GM23338 (cell line): Measurements from ENCODE around the gene SCOC. TPM values are rescaled to one million over a fixed set of nuclear protein-coding genes. Genes with fewer than 3 reads are reported as not detected.

Experiments used
- ATAC-seq: fragments of 200-7000 bp; cut with Tn5 transposase; 3 replicates; pipeline ENCODE4 v1.9.1; 2020
- DNase-seq: peaks from one replicate; pipeline ENCODE4 v3.0.0-alpha.2; 2015; ENCODE audit warnings: low spot score
- H2AFZ ChIP-seq: fragments of 200-600 bp; sonication (generic); 2 replicates; pipeline ENCODE4 v1.8.0; 2016; ENCODE audit warnings: antibody characterized with exemption, mild to moderate bottlenecking, moderate library complexity
- H3F3A ChIP-seq: fragments of 200-600 bp; sonication (generic); replicated peaks from 2 replicates; pipeline ENCODE4 v1.8.0; 2017; ENCODE audit warnings: antibody characterized with exemption, mixed run types, low read depth
- H3K27ac ChIP-seq: fragments of 200-600 bp; sonication (generic); 2 replicates; pipeline ENCODE4 v1.6.1; 2016; ENCODE audit warnings: low read depth
- H3K27me3 ChIP-seq: fragments of 200-600 bp; sonication (generic); 2 replicates; pipeline ENCODE4 v1.8.0; 2016; ENCODE audit warnings: mild to moderate bottlenecking, mixed run types, moderate library complexity; ENCODE audit not compliant: insufficient read depth
- H3K36me3 ChIP-seq: fragments of 200-600 bp; sonication (generic); 2 replicates; pipeline ENCODE4 v1.8.0; 2016; ENCODE audit warnings: mild to moderate bottlenecking; ENCODE audit not compliant: insufficient read depth
- H3K4me1 ChIP-seq: fragments of 200-600 bp; sonication (generic); 2 replicates; pipeline ENCODE4 v1.8.0; 2016; ENCODE audit warnings: mild to moderate bottlenecking, moderate library complexity; ENCODE audit not compliant: insufficient read depth
- H3K4me2 ChIP-seq: fragments of 200-600 bp; sonication (generic); 2 replicates; pipeline ENCODE4 v1.7.1; 2017; ENCODE audit warnings: mixed run types
- H3K4me3 ChIP-seq: fragments of 200-600 bp; sonication (generic); 2 replicates; pipeline ENCODE4 v1.6.1; 2016; ENCODE audit warnings: mixed run types
- H3K79me2 ChIP-seq: fragments of 200-600 bp; sonication (generic); replicated peaks from 2 replicates; pipeline ENCODE4 v1.8.0; 2017; ENCODE audit warnings: mild to moderate bottlenecking; ENCODE audit not compliant: insufficient read depth
- H3K9me2 ChIP-seq: fragments of 200-600 bp; sonication (generic); 2 replicates; pipeline ENCODE4 v1.8.0; 2017; ENCODE audit not compliant: insufficient read depth
- H4K20me1 ChIP-seq: fragments of 200-600 bp; sonication (generic); replicated peaks from 2 replicates; pipeline ENCODE4 v1.8.0; 2017; ENCODE audit warnings: mild to moderate bottlenecking; ENCODE audit not compliant: insufficient read depth
- H3K27ac Mint-ChIP-seq: 2 replicates; pipeline ENCODE4 v1.8.0; 2020; ENCODE audit warnings: inconsistent platforms, mild to moderate bottlenecking, moderate library complexity, mixed read lengths
- H3K27me3 Mint-ChIP-seq: 3 replicates; pipeline ENCODE4 v1.8.0; 2022; ENCODE audit warnings: low read depth, mild to moderate bottlenecking, moderate library complexity, mixed read lengths, inconsistent platforms; ENCODE audit not compliant: insufficient read depth, poor library complexity
- H3K36me3 Mint-ChIP-seq: 3 replicates; pipeline ENCODE4 v1.8.0; 2021; ENCODE audit warnings: low read depth, mild to moderate bottlenecking, inconsistent platforms, moderate library complexity, mixed read lengths
- H3K4me1 Mint-ChIP-seq: 3 replicates; pipeline ENCODE4 v1.8.0; 2020; ENCODE audit warnings: mild to moderate bottlenecking, inconsistent platforms, mixed read lengths
- H3K4me3 Mint-ChIP-seq: 3 replicates; pipeline ENCODE4 v1.8.0; 2021; ENCODE audit warnings: moderate library complexity, mild to moderate bottlenecking, inconsistent platforms, mixed read lengths
- H3K9me3 Mint-ChIP-seq: 3 replicates; pipeline ENCODE4 v1.8.0; 2020; ENCODE audit warnings: moderate library complexity, mild to moderate bottlenecking, inconsistent platforms, mixed read lengths
- CREB1 ChIP-seq: fragments of 250-450 bp; sonication (Bioruptor Pico); IDR thresholded peaks from 2 replicates; pipeline ENCODE4 v1.5.0; 2020; ENCODE audit warnings: low read depth, mild to moderate bottlenecking, moderate library complexity
- CTCF ChIP-seq, 2 experiments: fragments of 200-600 bp in 1 of 2; sonication (generic) in 1 of 2; conservative IDR thresholded peaks; 2 replicates each; pipeline versions ENCODE4 v1.5.1 to v1.6.1; 2016 to 2017; ENCODE audit warnings: antibody characterized with exemption in 2 of 2, low read depth in 2 of 2, mild to moderate bottlenecking in 2 of 2, moderate library complexity in 1 of 2
- ETS1 ChIP-seq: IDR thresholded peaks from 2 replicates; pipeline ENCODE4 v1.6.1; 2016; ENCODE audit warnings: antibody characterized with exemption
- EZH2 ChIP-seq: fragments of 200-600 bp; sonication (generic); IDR thresholded peaks from one replicate; pipeline ENCODE4 v1.8.0; 2017; ENCODE audit warnings: antibody characterized with exemption, mild to moderate bottlenecking, low read depth; ENCODE audit not compliant: unreplicated experiment
- EZH2phosphoT487 ChIP-seq: fragments of 200-600 bp; sonication (generic); IDR thresholded peaks from one replicate; pipeline ENCODE4 v1.8.1; 2018; ENCODE audit warnings: antibody characterized with exemption; ENCODE audit not compliant: unreplicated experiment
- JUNB ChIP-seq: IDR thresholded peaks from one replicate; pipeline ENCODE4 v1.6.1; 2016; ENCODE audit warnings: antibody characterized with exemption; ENCODE audit not compliant: unreplicated experiment
- NANOG ChIP-seq: IDR thresholded peaks from 2 replicates; pipeline ENCODE4 v1.6.1; 2016; ENCODE audit warnings: antibody characterized with exemption, borderline replicate concordance
- POLR2AphosphoS5 ChIP-seq: IDR thresholded peaks from 2 replicates; pipeline ENCODE4 v1.6.1; 2016; ENCODE audit warnings: antibody characterized with exemption, low read depth
- REST ChIP-seq: IDR thresholded peaks from one replicate; pipeline ENCODE4 v1.6.1; 2018; ENCODE audit warnings: antibody characterized with exemption; ENCODE audit not compliant: unreplicated experiment
- STAT1 ChIP-seq: IDR thresholded peaks from one replicate; pipeline ENCODE4 v1.6.1; 2016; ENCODE audit warnings: antibody characterized with exemption; ENCODE audit not compliant: unreplicated experiment
- ZNF114 ChIP-seq: fragments of 250-450 bp; sonication (Bioruptor Pico); IDR thresholded peaks from 2 replicates; pipeline ENCODE4 v1.5.0; 2020; ENCODE audit warnings: mild to moderate bottlenecking, moderate library complexity
- ZNF331 ChIP-seq: fragments of 250-450 bp; sonication (Bioruptor Pico); IDR thresholded peaks from 2 replicates; pipeline ENCODE4 v1.5.0; 2020; ENCODE audit warnings: low read depth, mild to moderate bottlenecking, moderate library complexity
- ZNF462 ChIP-seq: fragments of 250-450 bp; sonication (Bioruptor Pico); IDR thresholded peaks from 2 replicates; pipeline ENCODE4 v1.5.0; 2020; ENCODE audit warnings: mild to moderate bottlenecking, moderate library complexity
- polyA plus RNA-seq: library from polyadenylated mRNA; unstranded; fragments of >200 nt; fragmentation: Nextera tagmentation; extraction: Ambion mirVana; gene quantifications from 2 replicates; pipeline ENCODE4 v1.2.1, GENCODE V29; 2016
- total RNA-seq: library from RNA; depleted of rRNA; stranded (reverse); fragments of >200 nt; shearing (Covaris generic); gene quantifications from 2 replicates; pipeline ENCODE4 v1.2.3, GENCODE V29; 2014

Gene SCOC
- total and polyA plus RNA-seq, 2 experiments from 2014 or later = 47.2 to 59.5 TPM

GRCh38 chr4:140331245-140331644, 42.2 kb upstream of the SCOC start:
- no peaks in the 10 kb centered on the region for H3K36me3 Mint-ChIP-seq
- Histone ChIP-seq H3K9me2 (no peaks in the 10 kb centered on the region), H2AFZ (no peak overlapping the region), H3K4me2 (no peak overlapping the region), H3K4me3 (no peak overlapping the region), H3K4me1 (no peaks in the 10 kb centered on the region), H3K27me3 (no peaks in the 10 kb centered on the region), H3F3A (no peaks in the 10 kb centered on the region), H3K36me3 (no peaks in the 10 kb centered on the region), H3K27ac (no peak overlapping the region), H4K20me1 (no peaks in the 10 kb centered on the region), H3K79me2 (no peaks in the 10 kb centered on the region)
- H3K27ac Mint-ChIP-seq = no peak overlapping the region
- no peak for TF ChIP-seq CREB1 (CRISPR knock-in tag)
- TF ChIP-seq EZH2 = no peak
- TF ChIP-seq POLR2AphosphoS5 = no peak
- TF ChIP-seq EZH2phosphoT487 = no peak
- TF ChIP-seq ETS1 = no peak
- TF ChIP-seq ZNF462 (CRISPR knock-in tag) = no peak
- no peak for TF ChIP-seq ZNF331 (CRISPR knock-in tag)
- no peak for TF ChIP-seq NANOG
- no peak for TF ChIP-seq CTCF (conservative IDR thresholded peaks at IDR 0.05; ENCODE audit: low read depth in 2 of 2)
- TF ChIP-seq STAT1 = no peak
- TF ChIP-seq JUNB = no peak
- no peak for TF ChIP-seq REST
- TF ChIP-seq ZNF114 (CRISPR knock-in tag) = no peak
- H3K4me1 Mint-ChIP-seq = no peaks in the 10 kb centered on the region
- no peak for DNase-seq
- H3K27me3 Mint-ChIP-seq = peaks cover 2% of the 10 kb centered on the region
- no peak for ATAC-seq
- no peaks in the 10 kb centered on the region for H3K9me3 Mint-ChIP-seq
- H3K4me3 Mint-ChIP-seq = no peak overlapping the region
